ENCODE data around the gene GARNL3.

DNA sequence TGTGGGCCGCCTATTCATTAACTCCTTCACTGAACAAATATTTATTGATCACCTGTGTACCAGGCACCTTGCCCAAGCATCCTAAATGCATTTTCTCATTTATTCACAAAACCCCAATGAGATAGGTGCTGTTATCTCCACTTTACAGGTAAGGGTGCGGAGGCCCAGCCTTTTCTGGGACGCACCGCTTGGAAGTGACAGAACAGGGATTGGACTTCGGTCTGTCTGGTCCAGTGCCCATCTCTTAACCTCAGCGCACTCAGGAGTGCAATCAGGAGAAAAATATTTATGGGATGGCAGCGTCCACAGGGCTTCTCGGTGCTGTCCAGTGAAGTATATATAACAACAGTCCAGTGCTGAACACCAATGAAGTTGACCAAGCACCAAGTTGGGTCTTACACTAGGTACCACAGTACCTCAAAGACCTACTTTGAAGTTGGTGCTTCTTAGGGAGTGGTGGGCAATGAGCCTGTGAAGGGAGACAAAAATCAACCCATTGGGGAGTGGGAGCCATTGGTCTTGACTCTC, 18.9 kb upstream of the GARNL3 start:
- TF ChIP-seq, protein P1, sequence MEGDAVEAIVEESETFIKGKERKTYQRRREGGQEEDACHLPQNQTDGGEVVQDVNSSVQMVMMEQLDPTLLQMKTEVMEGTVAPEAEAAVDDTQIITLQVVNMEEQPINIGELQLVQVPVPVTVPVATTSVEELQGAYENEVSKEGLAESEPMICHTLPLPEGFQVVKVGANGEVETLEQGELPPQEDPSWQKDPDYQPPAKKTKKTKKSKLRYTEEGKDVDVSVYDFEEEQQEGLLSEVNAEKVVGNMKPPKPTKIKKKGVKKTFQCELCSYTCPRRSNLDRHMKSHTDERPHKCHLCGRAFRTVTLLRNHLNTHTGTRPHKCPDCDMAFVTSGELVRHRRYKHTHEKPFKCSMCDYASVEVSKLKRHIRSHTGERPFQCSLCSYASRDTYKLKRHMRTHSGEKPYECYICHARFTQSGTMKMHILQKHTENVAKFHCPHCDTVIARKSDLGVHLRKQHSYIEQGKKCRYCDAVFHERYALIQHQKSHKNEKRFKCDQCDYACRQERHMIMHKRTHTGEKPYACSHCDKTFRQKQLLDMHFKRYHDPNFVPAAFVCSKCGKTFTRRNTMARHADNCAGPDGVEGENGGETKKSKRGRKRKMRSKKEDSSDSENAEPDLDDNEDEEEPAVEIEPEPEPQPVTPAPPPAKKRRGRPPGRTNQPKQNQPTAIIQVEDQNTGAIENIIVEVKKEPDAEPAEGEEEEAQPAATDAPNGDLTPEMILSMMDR (conservative IDR thresholded peaks at IDR 0.05; ENCODE audit: low read length) = no peak
- TF ChIP-seq EZH2phosphoT487 (IDR thresholded peaks at IDR 0.05; ENCODE audit: borderline replicate concordance, low read depth, low read length) = no peak

All from OCI-LY7 (cell line).